HepG2 (cell line): ENCODE results near the gene EZH1. TPM values are rescaled to one million over a fixed set of nuclear protein-coding genes. Genes with fewer than 3 reads are reported as not detected.

ENCODE experiments used
- CHCHD3 ChIP-seq: sonication (generic); formaldehyde crosslinking; IDR thresholded peaks from 2 replicates; pipeline ENCODE4 v1.8.0; 2022; ENCODE audit warnings: mild to moderate bottlenecking, missing genetic modification reagents, moderate library complexity
- EEA1 ChIP-seq: sonication (generic); formaldehyde crosslinking; IDR thresholded peaks from 2 replicates; pipeline ENCODE4 v1.5.1; 2020; ENCODE audit warnings: mild to moderate bottlenecking, missing genetic modification reagents, borderline replicate concordance
- EED ChIP-seq: sonication (generic); formaldehyde crosslinking; IDR thresholded peaks from 2 replicates; pipeline ENCODE4 v1.5.0; 2020; ENCODE audit warnings: mild to moderate bottlenecking, missing genetic modification reagents
- GLI4 ChIP-seq: sonication (generic); formaldehyde crosslinking; IDR thresholded peaks from 2 replicates; pipeline ENCODE4 v1.5.1; 2020; ENCODE audit warnings: missing genetic modification reagents, mild to moderate bottlenecking, moderate library complexity, borderline replicate concordance
- GTF2F1 ChIP-seq: fragments of 150-350 bp; IDR thresholded peaks from 2 replicates; pipeline ENCODE4 v1.6.1; 2014; ENCODE audit warnings: low read length
- HOXA5 ChIP-seq: sonication (generic); formaldehyde crosslinking; IDR thresholded peaks from 2 replicates; pipeline ENCODE4 v1.4.0; 2020; ENCODE audit warnings: missing genetic modification reagents
- HOXD1 ChIP-seq: sonication (generic); formaldehyde crosslinking; IDR thresholded peaks from 2 replicates; pipeline ENCODE4 v1.5.0; 2020; ENCODE audit warnings: missing genetic modification reagents
- IRX3 ChIP-seq: sonication (generic); formaldehyde crosslinking; IDR thresholded peaks from 2 replicates; pipeline ENCODE4 v1.8.1; 2023; ENCODE audit warnings: mild to moderate bottlenecking, low read depth, missing genetic modification reagents, borderline replicate concordance
- JARID2 ChIP-seq: sonication (generic); formaldehyde crosslinking; IDR thresholded peaks from 2 replicates; pipeline ENCODE4 v1.8.1; 2023; ENCODE audit warnings: missing genetic modification reagents, inconsistent platforms; ENCODE audit not compliant: insufficient replicate concordance
- MAX ChIP-seq: IDR thresholded peaks from 2 replicates; pipeline ENCODE4 v1.6.1; 2012; ENCODE audit warnings: inconsistent platforms
- NCOR1 ChIP-seq: fragments of 200-600 bp; sonication (generic); IDR thresholded peaks from 2 replicates; pipeline ENCODE4 v1.7.0; 2017; ENCODE audit warnings: antibody characterized with exemption, low read length, borderline replicate concordance
- SNRNP70 ChIP-seq: fragments of 200-400 bp; formaldehyde crosslinking; IDR thresholded peaks from 2 replicates; pipeline ENCODE4 v1.6.1; 2017; ENCODE audit warnings: mild to moderate bottlenecking, low read depth, low read length, moderate library complexity
- TEAD2 ChIP-seq: sonication (generic); formaldehyde crosslinking; IDR thresholded peaks from 2 replicates; pipeline ENCODE4 v1.9.0; 2021; ENCODE audit warnings: missing genetic modification reagents
- ZBTB3 ChIP-seq: sonication (generic); formaldehyde crosslinking; IDR thresholded peaks from 2 replicates; pipeline ENCODE4 v1.4.0; 2020; ENCODE audit warnings: low read depth, mild to moderate bottlenecking, moderate library complexity, missing genetic modification reagents, borderline replicate concordance
- ZNF136 ChIP-seq: sonication (generic); formaldehyde crosslinking; IDR thresholded peaks from 2 replicates; pipeline ENCODE4 v1.8.1; 2022; ENCODE audit warnings: low read depth, mild to moderate bottlenecking, moderate library complexity, missing genetic modification reagents
- ZNF256 ChIP-seq: sonication (generic); formaldehyde crosslinking; conservative IDR thresholded peaks from 2 replicates; pipeline ENCODE4 v1.4.0; 2020; ENCODE audit warnings: missing genetic modification reagents
- ZNF34 ChIP-seq: sonication (generic); formaldehyde crosslinking; IDR thresholded peaks from 2 replicates; pipeline ENCODE4 v1.4.0; 2020; ENCODE audit warnings: mild to moderate bottlenecking, missing genetic modification reagents, borderline replicate concordance
- ZNF501 ChIP-seq: sonication (generic); formaldehyde crosslinking; IDR thresholded peaks from 2 replicates; pipeline ENCODE4 v1.5.1; 2020; ENCODE audit warnings: mild to moderate bottlenecking, moderate library complexity, missing genetic modification reagents
- ZNF678 ChIP-seq: sonication (generic); formaldehyde crosslinking; IDR thresholded peaks from 2 replicates; pipeline ENCODE4 v1.4.0; 2020; ENCODE audit warnings: mild to moderate bottlenecking, missing genetic modification reagents
- ZNF782 ChIP-seq: sonication (generic); formaldehyde crosslinking; IDR thresholded peaks from 2 replicates; pipeline ENCODE4 v1.4.0; 2020; ENCODE audit warnings: missing genetic modification reagents, mild to moderate bottlenecking, borderline replicate concordance
- ZZZ3 ChIP-seq: sonication (generic); formaldehyde crosslinking; IDR thresholded peaks from 2 replicates; pipeline ENCODE4 v1.4.0; 2020; ENCODE audit warnings: missing genetic modification reagents, mild to moderate bottlenecking, borderline replicate concordance
- polyA plus RNA-seq, 8 experiments: library from polyadenylated mRNA; depleted of rRNA in 3 of 8; stranded (reverse) in 7 of 8; unstranded in 1 of 8; fragments of >200 nt; fragmentation: Illumina TruSeq in 4 of 8; extraction: Trizol in 4 of 8; gene quantifications; 2 replicates each; pipeline versions ENCODE4 v1.2.1 to v1.2.3, GENCODE V29; 2011 to 2016; ENCODE audit warnings: low read depth in 4 of 8, missing spikeins in 1 of 8, mixed read lengths in 1 of 8; ENCODE audit not compliant: insufficient read depth in 1 of 8
- total RNA-seq, 5 experiments: library from RNA; depleted of rRNA; stranded (reverse); fragments of >200 nt; fragmentation: Illumina TruSeq; extraction: Trizol; gene quantifications; 2 replicates each; pipeline ENCODE4 v1.2.3, GENCODE V29; 2016; ENCODE audit warnings: low read depth in 1 of 5
- TF ChIP-seq, protein P1 (sequence below): sonication (generic); formaldehyde crosslinking; IDR thresholded peaks from 2 replicates; pipeline ENCODE4 v1.4.0; 2020; ENCODE audit warnings: mild to moderate bottlenecking, missing genetic modification reagents

EZH1 gene
- total and polyA plus RNA-seq, 2 of the 13 experiments (the other 11 are each of a cell fraction or from before 2014, with no cell fraction given) = 11.6 to 24.0 TPM

DNA sequence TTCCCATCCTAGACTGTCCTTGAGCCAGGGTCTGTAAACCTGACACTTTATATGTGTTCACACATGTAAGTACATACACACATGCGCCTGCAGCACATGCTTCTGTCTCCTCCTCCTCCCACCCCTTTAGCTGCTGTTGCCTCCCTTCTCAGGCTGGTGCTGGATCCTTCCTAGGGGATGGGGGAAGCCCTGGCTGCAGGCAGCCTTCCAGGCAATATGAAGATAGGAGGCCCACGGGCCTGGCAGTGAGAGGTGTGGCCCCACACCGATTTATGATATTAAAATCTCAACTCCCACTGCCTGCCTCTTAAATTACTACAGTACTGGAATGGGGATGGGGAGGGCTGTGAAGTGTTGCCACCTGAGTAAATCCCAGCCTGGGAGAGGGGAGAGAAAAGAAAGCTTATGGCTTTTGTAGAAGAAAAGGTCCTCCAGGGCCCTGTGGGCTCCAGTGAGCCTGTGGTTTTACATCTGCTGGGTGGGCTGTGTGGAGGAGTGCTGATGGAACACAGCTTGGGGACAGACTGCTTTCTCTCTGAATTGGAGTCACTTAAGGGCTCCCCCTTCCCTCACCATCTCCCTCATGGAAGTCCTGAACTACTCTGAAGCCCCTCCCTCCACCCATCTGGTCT is 34.6 kb upstream of the EZH1 start (continued):
- TF ChIP-seq, protein P1, sequence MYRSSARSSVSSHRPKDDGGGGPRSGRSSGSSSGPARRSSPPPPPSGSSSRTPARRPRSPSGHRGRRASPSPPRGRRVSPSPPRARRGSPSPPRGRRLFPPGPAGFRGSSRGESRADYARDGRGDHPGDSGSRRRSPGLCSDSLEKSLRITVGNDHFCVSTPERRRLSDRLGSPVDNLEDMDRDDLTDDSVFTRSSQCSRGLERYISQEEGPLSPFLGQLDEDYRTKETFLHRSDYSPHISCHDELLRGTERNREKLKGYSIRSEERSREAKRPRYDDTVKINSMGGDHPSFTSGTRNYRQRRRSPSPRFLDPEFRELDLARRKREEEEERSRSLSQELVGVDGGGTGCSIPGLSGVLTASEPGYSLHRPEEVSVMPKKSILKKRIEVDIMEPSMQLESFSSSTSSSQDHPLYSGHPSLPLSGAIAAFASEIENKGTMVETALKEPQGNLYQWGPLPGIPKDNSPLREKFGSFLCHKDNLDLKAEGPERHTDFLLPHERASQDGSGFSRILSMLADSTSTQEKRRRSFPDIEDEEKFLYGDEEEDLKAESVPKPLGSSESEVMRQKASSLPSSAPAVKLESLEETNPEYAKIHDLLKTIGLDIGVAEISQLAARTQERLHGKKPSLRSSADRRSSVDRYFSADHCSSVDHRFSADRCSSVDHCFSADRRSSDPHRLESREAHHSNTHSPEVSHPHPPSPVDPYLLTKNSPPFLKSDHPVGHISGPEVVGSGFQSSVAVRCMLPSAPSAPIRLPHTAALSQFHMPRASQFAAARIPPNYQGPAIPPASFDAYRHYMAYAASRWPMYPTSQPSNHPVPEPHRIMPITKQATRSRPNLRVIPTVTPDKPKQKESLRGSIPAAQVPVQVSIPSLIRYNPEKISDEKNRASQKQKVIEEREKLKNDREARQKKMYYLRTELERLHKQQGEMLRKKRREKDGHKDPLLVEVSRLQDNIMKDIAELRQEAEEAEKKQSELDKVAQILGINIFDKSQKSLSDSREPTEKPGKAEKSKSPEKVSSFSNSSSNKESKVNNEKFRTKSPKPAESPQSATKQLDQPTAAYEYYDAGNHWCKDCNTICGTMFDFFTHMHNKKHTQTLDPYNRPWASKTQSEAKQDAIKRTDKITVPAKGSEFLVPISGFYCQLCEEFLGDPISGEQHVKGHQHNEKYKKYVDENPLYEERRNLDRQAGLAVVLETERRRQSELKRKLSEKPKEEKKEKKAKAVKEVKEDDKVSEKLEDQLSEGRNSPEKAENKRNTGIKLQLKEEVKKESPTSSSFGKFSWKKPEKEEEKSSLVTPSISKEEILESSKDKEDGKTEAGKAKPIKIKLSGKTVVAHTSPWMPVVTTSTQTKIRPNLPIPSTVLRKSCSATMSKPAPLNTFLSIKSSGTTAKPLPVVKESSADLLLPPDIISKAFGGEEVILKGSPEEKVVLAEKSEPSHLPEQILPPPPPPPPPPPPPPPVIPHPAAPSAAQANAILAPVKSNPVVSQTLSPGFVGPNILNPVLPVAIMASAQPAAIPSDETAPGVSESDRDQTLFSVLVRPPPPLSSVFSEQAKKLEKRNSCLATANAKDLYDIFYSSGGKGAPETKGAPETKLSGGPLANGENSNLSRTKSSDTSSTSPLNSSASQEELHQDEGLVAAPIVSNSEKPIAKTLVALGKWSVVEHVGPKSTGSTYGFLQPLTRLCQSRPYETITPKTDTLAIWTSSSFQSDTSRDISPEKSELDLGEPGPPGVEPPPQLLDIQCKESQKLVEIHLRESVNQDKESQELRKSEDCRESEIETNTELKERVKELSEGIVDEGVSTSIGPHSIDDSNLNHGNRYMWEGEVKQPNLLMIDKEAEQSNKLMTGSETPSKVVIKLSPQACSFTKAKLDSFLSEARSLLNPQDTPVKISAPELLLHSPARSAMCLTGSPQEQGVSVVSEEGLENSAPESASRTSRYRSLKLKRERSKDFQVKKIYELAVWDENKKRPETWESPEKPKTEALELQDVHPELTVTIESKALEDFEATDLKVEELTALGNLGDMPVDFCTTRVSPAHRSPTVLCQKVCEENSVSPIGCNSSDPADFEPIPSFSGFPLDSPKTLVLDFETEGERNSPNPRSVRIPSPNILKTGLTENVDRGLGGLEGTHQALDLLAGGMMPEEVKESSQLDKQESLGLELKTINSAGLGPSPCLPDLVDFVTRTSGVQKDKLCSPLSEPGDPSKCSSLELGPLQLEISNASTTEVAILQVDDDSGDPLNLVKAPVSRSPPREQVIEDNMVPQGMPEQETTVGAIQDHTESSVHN (CRISPR knock-in tag) = no peak
- TF ChIP-seq EED (CRISPR knock-in tag) (0 out of 2 replicates have a peak, but pooled peaks have one; percentile 66), ZNF501 (peak; percentile 50), CHCHD3 (CRISPR knock-in tag) (0 out of 2 replicates have a peak, but pooled peaks have one; percentile 59), NCOR1 (no peak), ZNF136 (CRISPR knock-in tag) (peak; percentile 14; the same call in 1 of the 2 replicates), ZBTB3 (peak; percentile 91), GLI4 (CRISPR knock-in tag) (0 out of 2 replicates have a peak, but pooled peaks have one; percentile 32), ZNF678 (CRISPR knock-in tag) (no peak), ZNF34 (CRISPR knock-in tag) (0 out of 2 replicates have a peak, but pooled peaks have one; percentile 27), JARID2 (CRISPR knock-in tag) (no peak), TEAD2 (no peak), ZNF256 (CRISPR knock-in tag) (0 out of 2 replicates have a peak, but pooled peaks have one; percentile 36), IRX3 (CRISPR knock-in tag) (no peak), EEA1 (CRISPR knock-in tag) (0 out of 2 replicates have a peak, but pooled peaks have one; percentile 12), HOXD1 (CRISPR knock-in tag) (peak; percentile 23; the same call in 1 of the 2 replicates), GTF2F1 (no peak), ZZZ3 (peak; percentile 85; the same call in 1 of the 2 replicates), HOXA5 (CRISPR knock-in tag) (no peak), ZNF782 (CRISPR knock-in tag) (0 out of 2 replicates have a peak, but pooled peaks have one; percentile 5), SNRNP70 (no peak), MAX (peak; percentile 13; the same call in 1 of the 2 replicates)
